ENCODE results near the gene GSDME.

DNA sequence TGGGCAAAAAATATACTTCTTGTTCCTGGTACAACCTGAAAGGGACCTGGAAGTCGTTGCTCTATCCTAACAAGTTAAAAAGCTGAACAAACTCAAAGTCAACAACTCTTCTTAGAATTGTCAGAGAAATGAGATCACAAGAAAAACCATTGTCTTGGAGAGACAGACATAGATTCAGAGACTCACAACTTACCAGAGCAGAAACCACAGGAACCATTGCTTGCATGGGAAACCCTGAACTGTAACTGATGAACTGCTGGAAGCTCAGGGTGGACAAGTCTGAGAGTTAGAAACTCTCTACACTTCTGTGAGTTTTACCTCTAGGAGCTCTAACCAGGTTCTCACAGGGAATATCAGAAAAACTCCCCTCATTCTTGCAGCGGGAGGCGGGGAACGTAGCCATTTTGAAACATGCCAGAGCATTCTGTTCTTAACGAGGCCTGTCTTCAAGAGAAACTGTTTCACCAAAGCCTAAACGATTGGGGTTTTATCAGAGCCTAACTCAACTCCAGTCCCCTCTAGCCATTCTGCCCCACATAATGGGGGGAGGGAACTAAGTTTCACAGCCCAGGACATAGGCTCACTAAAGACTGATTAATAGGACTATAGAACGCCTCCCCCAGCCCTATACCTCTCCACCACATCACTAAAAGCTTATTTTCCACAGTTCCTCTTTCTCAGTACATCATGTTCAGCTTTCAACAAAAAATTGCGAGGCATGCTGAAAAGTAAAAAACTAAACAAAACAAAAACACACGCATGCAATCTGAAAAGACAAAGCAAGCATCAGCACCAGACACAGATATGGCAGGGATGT is 12.0 kb upstream of the GSDME start:
- no peak for TF ChIP-seq EZH2 (IDR thresholded peaks at IDR 0.05; ENCODE audit: borderline replicate concordance, low read length)
- TF ChIP-seq, protein P1, sequence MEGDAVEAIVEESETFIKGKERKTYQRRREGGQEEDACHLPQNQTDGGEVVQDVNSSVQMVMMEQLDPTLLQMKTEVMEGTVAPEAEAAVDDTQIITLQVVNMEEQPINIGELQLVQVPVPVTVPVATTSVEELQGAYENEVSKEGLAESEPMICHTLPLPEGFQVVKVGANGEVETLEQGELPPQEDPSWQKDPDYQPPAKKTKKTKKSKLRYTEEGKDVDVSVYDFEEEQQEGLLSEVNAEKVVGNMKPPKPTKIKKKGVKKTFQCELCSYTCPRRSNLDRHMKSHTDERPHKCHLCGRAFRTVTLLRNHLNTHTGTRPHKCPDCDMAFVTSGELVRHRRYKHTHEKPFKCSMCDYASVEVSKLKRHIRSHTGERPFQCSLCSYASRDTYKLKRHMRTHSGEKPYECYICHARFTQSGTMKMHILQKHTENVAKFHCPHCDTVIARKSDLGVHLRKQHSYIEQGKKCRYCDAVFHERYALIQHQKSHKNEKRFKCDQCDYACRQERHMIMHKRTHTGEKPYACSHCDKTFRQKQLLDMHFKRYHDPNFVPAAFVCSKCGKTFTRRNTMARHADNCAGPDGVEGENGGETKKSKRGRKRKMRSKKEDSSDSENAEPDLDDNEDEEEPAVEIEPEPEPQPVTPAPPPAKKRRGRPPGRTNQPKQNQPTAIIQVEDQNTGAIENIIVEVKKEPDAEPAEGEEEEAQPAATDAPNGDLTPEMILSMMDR (conservative IDR thresholded peaks at IDR 0.05 in 1 of 2, IDR thresholded peaks at IDR 0.05 in 1 of 2; ENCODE audit: extremely low read depth in 1 of 2, insufficient read depth in 1 of 2, low read depth in 1 of 2, low read length in 2 of 2), result no peak

Data from mammary epithelial cell (primary cell).